Anterior cingulate cortex (tissue), 58 donors: Measurements from ENCODE around the gene SEC16A.

Source experiments
- DNase-seq, 58 donors: peaks; one replicate each; lab custom pipeline; 2025; lab: John Stamatoyannopoulos, UW

The SEC16A gene

GRCh38 chr9:136488247-136489214, 5.7 kb upstream of the SEC16A start:
- DNase-seq: peak in 43 of 58 donors; percentile 6 to 76 (median 37)

- DNase-seq: no peak
Observed at GRCh38 chr9:136487672-136488071, 4.8 kb upstream of the SEC16A start.

- no peak for DNase-seq
Observed at GRCh38 chr9:136486823-136487620, 4.2 kb upstream of the SEC16A start.

- DNase-seq: no peak
Observed at GRCh38 chr9:136486131-136486530, 3.3 kb upstream of the SEC16A start.

GRCh38 chr9:136485049-136486045, 2.5 kb upstream of the SEC16A start:
- DNase-seq: peak in 54 of 58 donors; percentile 18 to 83 (median 64)

- DNase-seq: peak in 4 of 58 donors; percentile 40 to 73 (median 60)
Observed at GRCh38 chr9:136484153-136485048, 1.6 kb upstream of the SEC16A start.

GRCh38 chr9:136483589-136484152, 831 bp upstream of the SEC16A start:
- DNase-seq: peak in 57 of 58 donors; percentile 65 to 98 (median 92)

- peak in 1 of 58 donors; percentile 48 for DNase-seq
Observed at GRCh38 chr9:136482046-136482792, 621 bp downstream of the SEC16A start.

GRCh38 chr9:136481558-136481957, 1.3 kb downstream of the SEC16A start:
- DNase-seq: no peak

GRCh38 chr9:136476369-136477150, 6.3 kb downstream of the SEC16A start:
- DNase-seq: no peak

- peak in 1 of 58 donors; percentile 18 for DNase-seq
Observed at GRCh38 chr9:136474974-136475865, 7.6 kb downstream of the SEC16A start.

GRCh38 chr9:136474021-136474640, 8.7 kb downstream of the SEC16A start:
- no peak for DNase-seq

GRCh38 chr9:136473354-136473721, 9.5 kb downstream of the SEC16A start:
- no peak for DNase-seq

- DNase-seq: no peak
Observed at GRCh38 chr9:136472640-136473353, 10.0 kb downstream of the SEC16A start.
